ENCODE data around the gene DNAJC24. TPM values are rescaled to one million over a fixed set of nuclear protein-coding genes. Genes with fewer than 3 reads are reported as not detected.

The DNAJC24 gene
- total and polyA plus RNA-seq, 9 donors: 11.7 to 18.1 (median 13.4) TPM

DNA sequence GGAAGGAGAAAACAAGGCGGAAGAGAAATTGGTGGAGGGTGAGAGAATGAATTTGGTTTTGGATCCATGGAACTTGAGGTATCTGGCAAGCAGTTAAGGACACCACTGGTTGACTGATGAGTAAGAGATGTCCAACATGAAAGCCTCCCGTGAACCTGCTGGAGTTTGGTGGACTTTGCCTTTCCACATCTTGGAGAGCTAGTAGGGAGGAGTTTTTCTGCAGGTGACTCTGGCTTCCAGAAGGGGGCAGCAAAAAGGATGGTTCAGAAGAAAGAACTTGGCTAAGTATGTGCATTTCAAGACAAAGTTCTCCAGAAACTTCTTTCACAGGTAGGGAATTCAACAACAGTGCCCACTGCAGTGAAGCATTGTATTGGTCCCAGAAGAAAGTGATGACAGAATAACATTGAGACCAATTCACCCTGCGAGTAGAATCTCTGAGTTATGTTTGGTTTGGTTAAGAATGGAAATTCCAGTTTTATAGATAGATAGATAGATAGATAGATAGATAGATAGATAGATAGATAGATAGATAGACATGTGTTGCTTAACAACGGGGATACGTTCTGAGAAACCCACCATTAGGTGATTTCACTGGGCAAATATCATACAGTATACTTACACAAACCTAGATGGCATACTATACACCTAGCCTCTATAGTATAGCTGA lies 28.6 kb upstream of the DNAJC24 start:
- Histone ChIP-seq H3K27me3 (ENCODE audit: control insufficient read depth, insufficient read depth, low read length) (no peaks in the 10 kb centered on the region), H3K4me1 (ENCODE audit: control insufficient read depth, insufficient read depth, low read length) (no peaks in the 10 kb centered on the region), H3K27ac (ENCODE audit: low read length) (no peak overlapping the region), H3K4me3 (ENCODE audit: low read length) (no peak overlapping the region), H3K36me3 (ENCODE audit: control insufficient read depth, insufficient read depth, low read length) (no peaks in the 10 kb centered on the region), H3K9me3 (replicated peaks; ENCODE audit: control insufficient read depth, low read depth, low read length) (no peaks in the 10 kb centered on the region)
- WGBS (ENCODE audit: insufficient coverage): 89% methylated on average over 2 of the region's 5 CpGs
- peak; percentile 1 for DNase-seq

DNA sequence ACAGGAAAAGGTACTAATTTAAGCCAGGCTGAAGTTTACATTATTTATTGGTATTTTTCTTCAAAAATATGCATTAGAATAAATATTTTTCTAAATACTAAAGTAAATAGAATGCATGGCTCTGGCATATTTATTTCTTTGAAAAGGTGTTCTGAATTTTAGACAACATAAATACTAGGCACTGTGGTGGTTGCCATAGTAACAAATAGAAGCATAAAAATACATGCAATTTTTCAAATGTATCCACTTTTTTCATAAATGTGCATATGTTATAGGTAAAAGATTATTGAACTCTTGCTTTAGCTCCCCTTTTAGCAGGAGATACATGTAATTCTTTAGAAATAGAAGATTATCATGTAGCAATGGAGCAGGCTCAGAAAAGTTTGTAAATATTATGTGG lies 18.5 kb upstream of the DNAJC24 start:
- Histone ChIP-seq H3K9me3 (replicated peaks; ENCODE audit: control insufficient read depth, low read depth, low read length) (no peaks in the 10 kb centered on the region), H3K27ac (ENCODE audit: low read length) (no peak overlapping the region), H3K27me3 (ENCODE audit: control insufficient read depth, insufficient read depth, low read length) (no peaks in the 10 kb centered on the region), H3K4me3 (ENCODE audit: low read length) (no peak overlapping the region), H3K4me1 (ENCODE audit: control insufficient read depth, insufficient read depth, low read length) (no peaks in the 10 kb centered on the region), H3K36me3 (ENCODE audit: control insufficient read depth, insufficient read depth, low read length) (no peaks in the 10 kb centered on the region)
- no peak for DNase-seq

DNA sequence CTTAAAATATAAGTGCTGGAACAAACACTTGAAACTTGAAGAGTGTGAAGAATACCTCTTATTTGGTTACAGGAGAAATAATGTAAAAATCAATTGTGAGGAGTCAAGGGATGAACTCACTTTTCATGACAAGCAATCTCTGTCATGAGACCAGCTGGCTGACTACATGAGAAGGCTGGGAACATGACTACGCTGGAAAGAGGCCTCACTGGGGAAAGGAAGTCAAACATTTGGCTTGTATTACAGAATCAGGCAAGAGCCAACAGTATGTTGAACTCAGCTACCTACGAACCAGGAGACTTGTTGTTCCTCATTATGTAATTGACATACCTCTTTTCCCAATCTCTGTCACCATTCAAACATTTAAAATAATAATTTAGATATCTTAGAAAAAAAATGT lies 14.5 kb upstream of the DNAJC24 start:
- Histone ChIP-seq H3K9me3 (replicated peaks; ENCODE audit: control insufficient read depth, low read depth, low read length) (no peaks in the 10 kb centered on the region), H3K36me3 (ENCODE audit: control insufficient read depth, insufficient read depth, low read length) (no peaks in the 10 kb centered on the region), H3K27me3 (ENCODE audit: control insufficient read depth, insufficient read depth, low read length) (no peaks in the 10 kb centered on the region), H3K4me1 (ENCODE audit: control insufficient read depth, insufficient read depth, low read length) (no peaks in the 10 kb centered on the region), H3K4me3 (ENCODE audit: low read length) (no peak overlapping the region), H3K27ac (ENCODE audit: low read length) (no peak overlapping the region)
- WGBS (ENCODE audit: insufficient coverage): no CpG with 5 or more reads among the region's 2 CpGs
- peak; percentile 21 for DNase-seq

DNA sequence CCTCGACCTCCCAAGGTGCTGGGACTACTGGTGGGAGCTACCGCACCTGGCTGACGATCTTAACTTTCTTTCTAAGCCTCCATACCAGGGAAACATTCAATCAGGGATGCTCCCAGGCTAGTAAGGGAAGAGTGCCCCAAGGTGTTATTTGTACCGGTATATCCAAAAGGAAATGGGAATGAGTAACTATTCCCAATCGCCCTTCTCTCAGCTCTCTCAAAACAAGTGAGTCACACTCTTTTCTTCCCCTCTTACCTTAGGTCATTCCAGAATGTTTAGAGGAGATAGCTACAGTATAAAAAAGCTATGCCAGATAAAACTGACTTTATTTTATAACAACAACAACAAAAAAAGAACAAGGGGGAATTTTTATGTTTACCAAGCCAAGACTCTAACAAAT lies 13.8 kb upstream of the DNAJC24 start:
- H3K27ac ChIP-seq (ENCODE audit: low read length): no peak overlapping the region
- no peaks in the 10 kb centered on the region for H3K36me3 ChIP-seq (ENCODE audit: control insufficient read depth, insufficient read depth, low read length)
- no peaks in the 10 kb centered on the region for H3K27me3 ChIP-seq (ENCODE audit: control insufficient read depth, insufficient read depth, low read length)
- 60% methylated on average over 1 of the region's 5 CpGs for WGBS (ENCODE audit: insufficient coverage)
- DNase-seq: no peak
- H3K4me1 ChIP-seq (ENCODE audit: control insufficient read depth, insufficient read depth, low read length): no peaks in the 10 kb centered on the region
- H3K9me3 ChIP-seq (replicated peaks; ENCODE audit: control insufficient read depth, low read depth, low read length): no peaks in the 10 kb centered on the region
- H3K4me3 ChIP-seq (ENCODE audit: low read length): no peak overlapping the region

DNA sequence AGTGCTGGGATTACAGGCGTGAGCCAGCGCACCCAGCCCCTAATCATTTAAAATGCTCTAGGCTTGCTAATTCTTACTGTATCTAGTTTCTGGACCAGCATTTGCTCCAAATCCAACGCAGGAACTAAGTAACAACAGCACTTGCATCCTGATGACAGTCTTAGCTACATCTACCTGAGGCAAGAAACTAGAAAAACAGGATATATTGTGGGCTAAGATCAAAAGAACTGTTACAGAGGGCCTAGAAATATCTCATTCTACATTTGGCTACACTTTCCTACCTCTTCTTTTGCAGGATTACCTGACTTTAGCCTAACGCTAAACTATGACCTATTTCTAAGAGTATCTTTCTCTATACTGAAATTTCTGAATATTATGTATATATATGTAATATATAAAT lies 7.9 kb upstream of the DNAJC24 start:
- DNase-seq: no peak
- Histone ChIP-seq H3K4me3 (ENCODE audit: low read length) (no peak overlapping the region), H3K27ac (ENCODE audit: low read length) (no peak overlapping the region), H3K27me3 (ENCODE audit: control insufficient read depth, insufficient read depth, low read length) (no peaks in the 10 kb centered on the region), H3K9me3 (replicated peaks; ENCODE audit: control insufficient read depth, low read depth, low read length) (no peaks in the 10 kb centered on the region), H3K4me1 (ENCODE audit: control insufficient read depth, insufficient read depth, low read length) (no peaks in the 10 kb centered on the region), H3K36me3 (ENCODE audit: control insufficient read depth, insufficient read depth, low read length) (no peaks in the 10 kb centered on the region)
- no CpG with 5 or more reads among the region's 4 CpGs for WGBS (ENCODE audit: insufficient coverage)

DNA sequence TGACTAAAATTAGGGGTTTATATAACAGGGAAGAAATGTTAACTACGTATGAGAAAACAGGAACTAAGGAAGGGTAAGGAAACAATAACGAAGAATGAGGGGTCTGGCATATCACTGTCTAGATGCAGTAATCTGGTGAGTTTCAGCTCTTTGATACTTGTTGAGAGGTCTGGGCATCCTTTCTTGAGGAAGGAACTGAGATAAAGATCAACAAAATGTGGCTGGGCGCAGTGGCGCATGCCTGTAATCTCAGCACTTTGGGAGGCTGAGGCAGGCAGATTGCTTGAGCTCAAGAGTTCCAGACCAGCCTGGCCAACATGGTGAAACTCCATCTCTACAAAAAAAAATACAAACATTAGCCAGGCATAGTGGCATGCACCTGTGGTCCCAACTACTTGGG lies 2.9 kb upstream of the DNAJC24 start:
- Histone ChIP-seq H3K36me3 (ENCODE audit: control insufficient read depth, insufficient read depth, low read length) (no peaks in the 10 kb centered on the region), H3K27ac (ENCODE audit: low read length) (no peak overlapping the region), H3K27me3 (ENCODE audit: control insufficient read depth, insufficient read depth, low read length) (peaks cover 3% of the 10 kb centered on the region), H3K4me3 (ENCODE audit: low read length) (no peak overlapping the region), H3K9me3 (replicated peaks; ENCODE audit: control insufficient read depth, low read depth, low read length) (no peaks in the 10 kb centered on the region), H3K4me1 (ENCODE audit: control insufficient read depth, insufficient read depth, low read length) (peaks cover 5% of the 10 kb centered on the region)
- no peak for DNase-seq
- 66% methylated on average over 2 of the region's 4 CpGs for WGBS (ENCODE audit: insufficient coverage)

DNA sequence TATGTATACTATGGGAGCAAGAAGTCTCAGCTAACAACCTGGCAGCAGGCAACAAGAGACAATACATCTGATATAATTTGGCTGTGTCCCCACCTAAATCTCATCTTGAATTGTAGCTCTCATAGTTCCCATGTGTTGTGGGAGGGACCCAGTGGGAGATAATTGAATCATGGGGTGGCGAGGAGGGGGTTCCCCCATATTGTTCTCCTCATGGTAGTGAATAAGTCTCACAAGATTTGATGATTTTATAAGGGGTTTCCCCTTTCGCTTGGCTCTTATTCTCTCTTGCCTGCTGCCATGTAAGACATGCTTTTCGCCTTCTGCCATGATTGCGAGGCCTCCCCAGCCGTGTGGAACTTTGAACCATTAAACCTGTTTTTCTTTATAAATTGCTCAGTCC lies 6.2 kb downstream of the DNAJC24 start:
- no peaks in the 10 kb centered on the region for H3K4me1 ChIP-seq (ENCODE audit: control insufficient read depth, insufficient read depth, low read length)
- no peaks in the 10 kb centered on the region for H3K27me3 ChIP-seq (ENCODE audit: control insufficient read depth, insufficient read depth, low read length)
- no peak overlapping the region for H3K27ac ChIP-seq (ENCODE audit: low read length)
- no CpG with 5 or more reads among the region's 5 CpGs for WGBS (ENCODE audit: insufficient coverage)
- DNase-seq: no peak
- H3K9me3 ChIP-seq (replicated peaks; ENCODE audit: control insufficient read depth, low read depth, low read length): no peaks in the 10 kb centered on the region
- no peak overlapping the region for H3K4me3 ChIP-seq (ENCODE audit: low read length)
- H3K36me3 ChIP-seq (ENCODE audit: control insufficient read depth, insufficient read depth, low read length): no peaks in the 10 kb centered on the region

DNA sequence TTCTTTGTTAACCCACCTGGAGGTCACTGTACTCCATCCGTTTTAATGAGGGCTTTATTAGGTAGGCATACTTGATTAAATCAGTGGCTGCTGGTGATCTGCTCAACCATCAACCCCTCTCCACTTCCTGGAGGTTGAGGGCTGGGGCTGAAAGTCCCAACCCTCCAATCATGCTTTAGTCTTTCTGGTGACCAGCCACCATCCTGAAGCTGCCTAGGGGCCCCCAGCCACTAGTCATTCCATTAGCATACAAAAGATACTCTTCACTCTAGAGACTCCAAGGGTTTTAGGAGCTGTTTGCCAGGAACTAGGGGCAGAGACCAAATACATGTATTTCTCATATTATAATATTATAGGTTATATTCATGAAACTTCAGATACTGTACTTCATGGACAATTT lies 13.5 kb downstream of the DNAJC24 start:
- Histone ChIP-seq H3K4me3 (ENCODE audit: low read length) (no peak overlapping the region), H3K9me3 (replicated peaks; ENCODE audit: control insufficient read depth, low read depth, low read length) (peaks cover 3% of the 10 kb centered on the region), H3K27me3 (ENCODE audit: control insufficient read depth, insufficient read depth, low read length) (no peaks in the 10 kb centered on the region), H3K27ac (ENCODE audit: low read length) (no peak overlapping the region), H3K36me3 (ENCODE audit: control insufficient read depth, insufficient read depth, low read length) (peaks cover 5% of the 10 kb centered on the region), H3K4me1 (ENCODE audit: control insufficient read depth, insufficient read depth, low read length) (no peaks in the 10 kb centered on the region)
- no peak for DNase-seq
- no CpG with 5 or more reads among the region's 1 CpG for WGBS (ENCODE audit: insufficient coverage)

DNA sequence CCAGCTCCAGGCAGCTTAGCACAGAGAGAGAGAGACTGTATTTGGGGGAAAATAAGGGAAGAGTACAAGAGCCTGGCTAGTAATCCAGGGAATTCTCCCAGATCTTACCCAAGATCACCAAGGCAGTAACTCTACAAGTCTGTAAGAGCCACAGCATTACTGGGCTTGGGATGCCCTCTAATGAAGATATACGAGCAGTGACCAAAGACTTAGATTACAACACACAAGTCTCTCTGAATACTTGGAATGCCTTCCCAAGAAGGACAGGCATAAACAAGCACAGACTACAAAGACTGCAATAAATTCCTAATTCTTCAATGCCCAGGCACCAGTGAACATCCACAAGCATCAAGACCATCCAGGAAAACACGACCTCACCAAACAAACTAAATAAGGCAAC lies 17.7 kb downstream of the DNAJC24 start:
- Histone ChIP-seq H3K9me3 (replicated peaks; ENCODE audit: control insufficient read depth, low read depth, low read length) (peaks cover 3% of the 10 kb centered on the region), H3K27me3 (ENCODE audit: control insufficient read depth, insufficient read depth, low read length) (no peaks in the 10 kb centered on the region), H3K4me3 (ENCODE audit: low read length) (no peak overlapping the region), H3K36me3 (ENCODE audit: control insufficient read depth, insufficient read depth, low read length) (peaks cover 5% of the 10 kb centered on the region), H3K4me1 (ENCODE audit: control insufficient read depth, insufficient read depth, low read length) (no peaks in the 10 kb centered on the region), H3K27ac (ENCODE audit: low read length) (no peak overlapping the region)
- WGBS (ENCODE audit: insufficient coverage): 56% methylated on average over 1 of the region's 2 CpGs
- DNase-seq: no peak

DNA sequence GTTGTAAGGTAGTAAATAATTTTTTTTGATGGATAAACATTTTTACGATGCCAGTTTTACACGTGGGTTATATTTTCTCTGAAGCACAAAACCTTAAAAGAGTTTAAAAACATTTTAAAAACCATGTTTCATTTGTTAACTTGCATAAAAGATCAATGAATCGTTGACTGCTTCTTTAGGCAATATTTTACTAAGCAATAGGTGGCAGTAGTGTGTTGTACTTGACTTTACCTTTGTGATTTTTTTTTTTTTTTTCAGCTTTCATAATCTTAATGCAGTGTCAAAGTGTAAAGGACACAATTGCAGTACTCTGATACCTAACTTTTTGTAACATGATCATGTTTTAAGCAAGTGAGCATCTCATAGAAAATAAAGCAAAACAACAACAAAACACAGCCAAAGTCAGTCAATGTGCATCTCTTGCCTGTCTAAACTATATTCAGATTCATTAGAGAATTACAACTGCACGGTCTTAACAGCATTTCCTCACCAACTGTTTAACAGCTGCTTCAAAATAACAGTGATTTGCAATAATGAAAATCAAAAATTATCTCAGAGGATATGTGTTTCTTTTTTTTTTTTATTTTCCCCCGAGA lies 27.7 kb downstream of the DNAJC24 start:
- Histone ChIP-seq H3K9me3 (replicated peaks; ENCODE audit: control insufficient read depth, low read depth, low read length) (peaks cover 8% of the 10 kb centered on the region), H3K27ac (ENCODE audit: low read length) (no peak overlapping the region), H3K4me3 (ENCODE audit: low read length) (no peak overlapping the region), H3K36me3 (ENCODE audit: control insufficient read depth, insufficient read depth, low read length) (no peaks in the 10 kb centered on the region), H3K27me3 (ENCODE audit: control insufficient read depth, insufficient read depth, low read length) (no peaks in the 10 kb centered on the region), H3K4me1 (ENCODE audit: control insufficient read depth, insufficient read depth, low read length) (no peaks in the 10 kb centered on the region)
- DNase-seq: peak; percentile 16
- WGBS (ENCODE audit: insufficient coverage): no CpG with 5 or more reads among the region's 5 CpGs

DNA sequence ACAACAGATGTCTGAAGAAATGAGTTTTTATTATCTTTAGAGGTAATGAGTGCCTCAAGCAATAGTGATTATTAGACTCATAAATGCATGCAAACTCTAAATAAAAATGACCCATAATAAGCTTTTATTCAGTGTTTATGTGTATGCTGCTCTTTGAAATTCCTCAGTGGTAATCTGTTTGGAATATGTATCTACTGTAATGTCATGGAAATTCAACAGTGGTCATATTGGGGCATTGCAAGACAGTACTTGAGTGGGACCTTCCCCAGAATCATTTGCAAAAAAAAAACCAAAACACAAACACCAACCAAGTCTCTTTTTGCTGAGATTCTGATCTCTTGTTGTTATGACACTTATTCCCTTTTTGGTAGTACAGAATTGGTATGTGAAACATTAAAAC lies 35.0 kb downstream of the DNAJC24 start:
- no peak for DNase-seq
- Histone ChIP-seq H3K27ac (ENCODE audit: low read length) (no peak overlapping the region), H3K27me3 (ENCODE audit: control insufficient read depth, insufficient read depth, low read length) (no peaks in the 10 kb centered on the region), H3K4me1 (ENCODE audit: control insufficient read depth, insufficient read depth, low read length) (no peaks in the 10 kb centered on the region), H3K4me3 (ENCODE audit: low read length) (no peak overlapping the region), H3K36me3 (ENCODE audit: control insufficient read depth, insufficient read depth, low read length) (no peaks in the 10 kb centered on the region), H3K9me3 (replicated peaks; ENCODE audit: control insufficient read depth, low read depth, low read length) (no peaks in the 10 kb centered on the region)

Data from muscle of leg (tissue), 11 donors.